Activated naive CD8-positive, alpha-beta T cell treated with anti-CD3 and anti-CD28 coated beads, Interleukin-2, amount 50 U/mL, for 16 hours (primary cell): ENCODE results near the gene CTNNAL1.
"Not testable (repeated sequence)": the region's sequence is repeated elsewhere in the genome, so short reads cannot be mapped to it uniquely, and the experiment has no call there.

Source experiments
- DNase-seq: peaks from one replicate; pipeline ENCODE4 v3.0.0-alpha.2; 2020; ENCODE audit warnings: low read depth, low spot score

CTNNAL1 gene

DNA sequence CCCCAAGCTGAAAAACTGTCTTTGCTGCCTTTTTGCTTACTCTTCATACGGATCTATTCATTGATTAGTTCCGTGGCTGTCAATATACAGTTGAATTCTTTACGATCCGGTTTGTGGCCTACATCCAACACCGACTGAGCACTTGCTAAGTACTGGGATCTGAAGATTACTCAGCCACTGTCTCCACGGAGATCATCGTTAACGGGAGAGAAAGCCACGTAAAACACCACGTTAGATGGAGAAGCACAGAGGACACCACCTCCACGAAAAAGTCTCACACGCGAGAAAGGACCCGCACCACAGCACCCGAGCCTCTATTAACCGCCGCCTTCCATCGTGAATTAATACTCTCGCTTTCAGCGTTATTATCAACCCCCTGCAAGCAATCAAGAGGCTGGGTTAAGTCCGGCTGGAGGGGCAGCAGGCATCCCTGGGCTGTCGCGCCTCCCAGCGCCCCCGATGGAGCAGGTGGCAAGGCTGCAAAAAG lies 80.0 kb downstream of the CTNNAL1 start:
- DNase-seq: no peak

GRCh38 chr9:108928386-108928785 lies 84.9 kb downstream of the CTNNAL1 start:
- DNase-seq: no peak

DNA sequence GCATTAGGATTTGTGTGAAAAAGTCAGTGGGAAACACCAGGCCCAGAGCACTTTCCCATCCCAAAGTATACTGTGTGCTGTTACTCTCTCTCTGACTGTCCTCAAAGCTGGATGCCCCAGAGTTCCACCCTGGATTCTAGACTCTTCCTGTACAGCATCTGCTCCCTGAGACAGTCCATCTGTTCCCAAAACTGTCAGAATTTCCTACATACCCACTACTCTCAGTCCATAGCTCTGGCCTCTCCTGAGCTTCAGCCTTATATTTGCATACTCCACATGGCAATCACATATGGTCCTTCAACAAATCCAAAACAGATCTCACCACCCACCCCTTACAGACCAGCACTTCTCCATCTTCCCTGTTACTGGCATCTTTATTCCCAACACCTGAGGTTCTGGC lies 88.8 kb downstream of the CTNNAL1 start:
- no peak for DNase-seq

- no peak for DNase-seq
Observed at GRCh38 chr9:108921200-108921599, 92.1 kb downstream of the CTNNAL1 start.

DNA sequence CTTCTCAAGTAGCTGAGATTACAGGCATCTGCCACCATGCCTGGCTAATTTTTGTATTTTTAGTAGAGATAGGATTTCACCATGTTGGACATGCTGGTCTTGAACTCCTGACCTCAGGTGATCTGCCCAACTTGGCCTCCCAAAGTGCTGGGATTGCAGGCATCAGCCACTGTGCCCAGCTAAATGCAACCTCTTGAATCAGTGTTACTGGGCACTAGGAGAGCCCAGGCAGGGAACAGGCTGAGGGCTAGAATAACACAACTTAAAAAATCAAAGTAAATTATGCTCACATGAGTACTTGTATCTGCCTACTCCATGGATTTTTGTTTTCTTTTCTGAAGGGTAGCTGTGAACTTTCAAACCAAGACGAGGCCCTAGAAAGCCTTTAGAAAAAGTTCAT lies 92.9 kb downstream of the CTNNAL1 start:
- DNase-seq: not testable (repeated sequence)

DNA sequence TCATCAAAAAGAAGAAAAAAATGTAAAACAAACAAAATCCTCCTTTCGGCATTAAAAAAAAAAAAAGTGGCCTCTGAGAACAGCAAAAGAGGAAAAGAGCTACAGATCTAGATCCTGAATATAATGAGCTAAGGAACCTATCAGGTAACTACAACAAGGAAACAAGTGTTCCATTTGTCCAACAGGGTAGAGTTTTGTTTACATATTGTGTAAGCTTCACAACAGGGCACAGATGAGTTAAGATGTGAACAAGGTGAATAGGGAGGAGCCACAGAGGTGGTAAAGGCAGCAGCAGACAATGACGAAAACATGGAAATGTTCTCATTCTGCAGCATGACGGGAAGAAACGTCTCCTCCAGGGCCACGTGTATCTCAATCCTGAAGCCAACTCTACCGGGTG lies 93.8 kb downstream of the CTNNAL1 start:
- no peak for DNase-seq

- no peak for DNase-seq
Observed at GRCh38 chr9:108913391-108913790, 99.9 kb downstream of the CTNNAL1 start.

DNA sequence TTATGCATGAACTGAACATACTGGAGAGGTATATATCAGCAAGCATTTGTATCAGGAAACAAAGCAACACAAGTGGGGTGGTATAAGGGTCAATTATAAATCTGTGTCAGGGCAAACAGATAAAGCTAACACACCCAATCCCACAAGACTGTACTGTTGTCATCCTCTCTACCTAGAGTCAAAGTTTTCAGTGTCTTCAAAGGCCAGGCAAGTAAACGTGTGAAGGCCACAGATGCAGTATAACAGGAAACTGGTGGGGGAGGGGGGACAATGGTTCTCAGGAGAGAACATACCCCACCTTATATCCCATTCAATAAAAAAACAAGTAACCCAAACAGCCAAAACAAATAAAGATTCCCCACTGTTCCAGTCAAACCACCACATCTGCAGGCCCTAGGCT lies 101.5 kb downstream of the CTNNAL1 start:
- no peak for DNase-seq

DNA sequence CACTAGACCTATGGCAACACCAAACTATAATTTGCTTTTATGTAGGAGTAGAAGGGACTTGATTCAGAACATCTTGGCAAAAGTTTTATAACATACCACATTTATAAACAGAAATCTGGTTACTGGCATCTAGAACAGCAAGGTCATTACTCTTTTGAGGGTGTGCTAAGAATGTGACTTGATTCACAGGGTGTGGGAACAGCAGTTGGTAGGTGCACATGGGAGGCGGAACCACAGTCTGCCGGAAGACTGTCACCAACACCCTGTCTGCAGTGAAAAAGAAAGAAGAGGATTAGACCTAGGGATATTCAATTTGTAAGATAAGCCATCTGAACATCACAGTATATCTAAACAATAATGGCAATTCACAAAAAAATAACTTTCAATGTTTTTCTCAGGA lies 102.4 kb downstream of the CTNNAL1 start:
- DNase-seq: no peak

GRCh38 chr9:108910402-108910801 lies 102.9 kb downstream of the CTNNAL1 start:
- DNase-seq: no peak

GRCh38 chr9:108905494-108905893 lies 107.8 kb downstream of the CTNNAL1 start:
- DNase-seq: no peak

DNA sequence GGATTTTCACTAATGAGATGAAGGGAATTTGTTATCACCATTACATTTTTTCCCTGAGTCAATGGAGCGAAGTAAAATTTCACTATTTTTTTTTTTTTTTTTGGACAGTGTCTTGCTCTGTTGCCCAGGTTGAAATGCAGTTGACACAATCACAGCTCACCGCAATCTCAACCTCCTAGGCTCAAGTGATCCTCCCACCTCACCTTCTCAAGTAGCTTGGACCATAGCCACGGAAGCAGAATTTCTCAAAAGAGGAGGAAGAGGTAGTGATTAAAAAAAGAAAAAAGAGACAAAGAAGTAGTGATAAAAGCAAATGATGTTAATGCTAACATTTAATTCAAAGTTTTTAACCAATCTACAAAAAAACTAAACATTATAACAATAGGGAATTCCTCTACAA lies 109.1 kb downstream of the CTNNAL1 start:
- no peak for DNase-seq

DNA sequence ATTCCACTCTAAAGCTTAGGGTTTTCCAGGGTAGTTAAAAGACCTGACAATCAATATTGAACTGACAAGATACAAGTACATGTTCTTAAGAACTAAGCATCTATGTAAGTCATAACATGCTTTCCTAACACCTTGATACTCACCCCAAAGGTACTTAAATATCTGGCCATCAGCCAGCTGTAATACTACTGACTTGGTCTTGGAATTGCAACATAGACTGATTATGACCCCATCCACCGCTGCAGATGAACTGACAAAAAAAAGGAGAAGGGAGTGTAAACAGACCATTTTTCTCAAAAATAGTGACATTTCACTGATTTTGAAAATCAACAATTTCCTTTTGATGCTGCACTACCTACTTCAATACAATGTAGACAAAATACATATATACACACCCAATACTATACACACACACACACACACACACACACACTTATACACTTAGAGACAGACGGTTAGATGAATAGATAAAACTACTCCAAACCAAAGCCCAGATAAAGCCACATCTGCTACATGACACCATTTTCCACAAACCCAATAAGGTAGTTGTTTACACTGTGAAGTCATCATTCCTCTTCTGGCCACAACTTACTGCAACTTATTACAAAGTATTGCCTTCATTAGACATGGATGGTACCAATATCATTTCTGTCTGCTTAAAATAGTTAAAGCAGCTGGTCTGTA lies 109.7 kb downstream of the CTNNAL1 start:
- DNase-seq: no peak

- no peak for DNase-seq
Observed at GRCh38 chr9:108900176-108900575, 113.1 kb downstream of the CTNNAL1 start.

GRCh38 chr9:108899023-108899695 lies 114.1 kb downstream of the CTNNAL1 start:
- DNase-seq: not testable (repeated sequence)

- no peak for DNase-seq
Observed at GRCh38 chr9:108897324-108898096, 115.8 kb downstream of the CTNNAL1 start.

DNA sequence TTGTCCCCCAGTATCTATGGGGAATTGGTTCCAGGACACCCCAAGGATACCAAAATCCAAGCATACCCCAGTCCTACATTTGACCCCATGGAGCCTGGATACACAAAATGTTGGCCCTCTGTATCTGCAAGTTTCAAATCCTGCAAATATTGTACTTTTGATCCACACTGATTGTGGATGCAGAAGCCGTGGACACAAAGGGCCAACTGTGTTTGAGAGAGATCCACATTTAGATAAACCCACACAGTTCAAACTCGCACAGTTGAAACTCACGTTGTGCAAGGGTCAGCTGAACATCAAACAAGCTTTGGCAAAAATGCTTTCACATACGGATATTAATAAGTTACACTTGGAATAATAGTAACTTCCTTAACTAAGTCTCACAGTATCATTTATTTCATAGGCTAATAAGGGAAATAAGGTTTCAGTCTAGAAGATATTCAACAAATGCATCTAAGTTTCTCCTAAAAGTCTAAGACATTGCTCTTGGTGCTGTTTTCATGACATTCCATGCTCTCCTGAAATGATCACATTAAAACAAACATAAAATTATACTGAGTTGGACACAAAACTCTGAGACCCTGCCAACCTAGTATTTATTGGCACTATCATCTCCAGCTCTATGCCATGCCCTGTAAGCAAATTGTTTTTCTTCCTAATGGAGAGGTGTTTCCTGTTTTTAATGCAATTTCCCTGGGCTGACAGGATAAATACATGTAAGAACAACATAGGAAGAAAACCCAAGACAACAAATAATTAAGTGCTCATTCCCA lies 118.9 kb downstream of the CTNNAL1 start:
- no peak for DNase-seq
